GM18526 (cell line): ENCODE measurements around the gene H1-8.

Experiments used
- POLR2A ChIP-seq: IDR thresholded peaks from 3 replicates; pipeline ENCODE4 v1.6.1; 2011; ENCODE audit not compliant: insufficient read length; ENCODE audit errors: extremely low read depth

The H1-8 gene

GRCh38 chr3:129518038-129518561, 24.9 kb upstream of the H1-8 start:
- no peak for TF ChIP-seq POLR2A

GRCh38 chr3:129518581-129518980, 24.4 kb upstream of the H1-8 start:
- TF ChIP-seq POLR2A: no peak

GRCh38 chr3:129519449-129519848, 23.5 kb upstream of the H1-8 start:
- no peak for TF ChIP-seq POLR2A

DNA sequence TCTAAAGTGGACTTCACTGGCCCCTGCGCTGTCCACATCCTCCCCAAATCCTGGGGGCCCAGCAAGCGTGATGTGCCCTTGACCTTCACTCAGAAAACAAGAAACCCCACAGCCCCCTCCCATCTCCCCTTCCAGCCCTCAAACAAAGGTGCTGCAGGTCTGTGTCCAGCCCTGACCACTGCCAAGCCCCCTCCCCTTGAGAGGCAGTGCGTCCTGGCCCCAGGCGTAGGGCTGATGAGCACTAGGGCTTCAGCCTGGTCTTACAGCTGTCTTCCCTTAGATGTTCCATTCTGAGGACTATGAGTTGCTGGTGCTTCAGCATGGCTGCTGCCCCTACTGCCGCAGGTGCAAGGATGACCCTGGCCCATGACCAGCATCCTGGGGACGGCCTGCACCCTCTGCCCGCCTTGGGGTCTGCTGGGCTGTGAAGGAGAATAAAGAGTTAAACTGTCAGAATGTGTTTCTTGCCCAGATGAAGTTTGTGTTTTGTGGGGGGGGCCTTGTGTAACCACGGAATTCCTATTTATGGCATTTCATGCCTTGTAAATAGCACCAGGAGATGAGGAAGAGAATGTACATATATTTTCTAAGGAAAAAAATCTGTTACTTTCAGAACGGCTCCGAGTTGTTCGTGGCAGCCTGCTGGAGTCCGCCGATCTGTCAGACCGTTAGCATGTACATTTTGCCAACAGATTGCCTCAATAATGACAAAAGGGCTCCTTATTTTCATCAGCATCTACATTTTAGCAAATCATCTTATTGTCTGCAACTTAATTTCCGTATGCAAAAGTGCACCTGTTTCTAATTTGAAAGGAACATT, 22.9 kb upstream of the H1-8 start:
- TF ChIP-seq POLR2A: no peak

DNA sequence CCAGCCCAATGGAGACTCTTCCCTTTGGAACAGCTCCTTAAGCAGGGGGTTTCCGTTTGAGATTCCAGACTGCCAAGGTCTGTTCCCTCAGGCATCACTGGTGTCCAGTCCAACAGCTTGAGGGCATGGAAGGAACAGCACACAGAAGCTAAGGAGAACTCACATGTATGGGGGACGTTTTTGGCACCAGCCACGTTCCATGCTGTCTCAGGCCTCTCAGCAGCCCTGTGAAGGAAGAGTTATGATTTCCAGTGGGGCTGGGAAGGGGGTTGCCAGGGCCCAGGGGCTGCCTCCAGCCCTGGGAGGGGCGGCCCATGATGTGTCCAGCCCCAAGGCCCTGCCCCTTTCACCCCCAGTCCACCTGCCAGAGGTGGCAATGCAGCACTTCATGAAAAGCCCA, 22.0 kb upstream of the H1-8 start:
- TF ChIP-seq POLR2A: no peak

GRCh38 chr3:129521611-129522010, 21.4 kb upstream of the H1-8 start:
- TF ChIP-seq POLR2A: no peak

DNA sequence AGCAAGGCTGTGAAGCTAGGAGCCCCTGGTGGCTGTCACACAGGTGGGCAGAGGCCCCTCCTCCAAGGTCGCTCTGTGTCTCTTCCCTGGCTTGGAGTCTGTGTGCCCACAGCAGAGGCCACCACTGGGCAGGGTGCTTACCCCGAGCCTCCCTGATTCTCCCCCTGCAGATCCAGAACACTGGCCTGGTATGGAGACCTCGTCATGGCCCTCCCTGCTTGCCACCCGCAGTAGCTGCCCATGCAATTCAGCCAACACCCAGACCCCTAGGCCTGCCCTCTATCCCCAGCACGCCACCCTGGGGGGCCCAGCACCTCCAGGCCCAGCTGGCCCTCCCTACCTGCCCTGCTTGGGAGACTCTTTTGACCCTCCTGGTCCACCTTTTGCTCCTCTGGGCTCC, 20.0 kb upstream of the H1-8 start:
- TF ChIP-seq POLR2A: no peak

DNA sequence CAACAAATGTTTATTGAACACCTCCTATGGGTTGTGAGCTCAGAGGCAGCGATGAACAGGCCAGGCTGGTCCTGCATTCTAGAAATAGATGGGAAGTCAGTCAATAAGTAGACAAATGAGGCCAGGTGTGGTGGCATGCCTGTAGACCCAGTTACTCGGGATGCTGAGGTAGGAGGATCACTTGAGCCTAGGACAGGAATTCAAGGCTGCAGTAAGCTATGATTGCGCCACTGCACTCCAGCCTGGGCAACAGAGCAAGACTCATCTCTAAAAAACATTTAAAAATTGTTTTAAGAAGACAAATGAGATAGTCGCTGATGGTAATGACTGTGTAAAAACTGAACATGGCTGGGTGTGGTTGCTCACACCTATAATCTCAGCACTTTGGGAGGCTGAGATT, 18.9 kb upstream of the H1-8 start:
- no peak for TF ChIP-seq POLR2A

DNA sequence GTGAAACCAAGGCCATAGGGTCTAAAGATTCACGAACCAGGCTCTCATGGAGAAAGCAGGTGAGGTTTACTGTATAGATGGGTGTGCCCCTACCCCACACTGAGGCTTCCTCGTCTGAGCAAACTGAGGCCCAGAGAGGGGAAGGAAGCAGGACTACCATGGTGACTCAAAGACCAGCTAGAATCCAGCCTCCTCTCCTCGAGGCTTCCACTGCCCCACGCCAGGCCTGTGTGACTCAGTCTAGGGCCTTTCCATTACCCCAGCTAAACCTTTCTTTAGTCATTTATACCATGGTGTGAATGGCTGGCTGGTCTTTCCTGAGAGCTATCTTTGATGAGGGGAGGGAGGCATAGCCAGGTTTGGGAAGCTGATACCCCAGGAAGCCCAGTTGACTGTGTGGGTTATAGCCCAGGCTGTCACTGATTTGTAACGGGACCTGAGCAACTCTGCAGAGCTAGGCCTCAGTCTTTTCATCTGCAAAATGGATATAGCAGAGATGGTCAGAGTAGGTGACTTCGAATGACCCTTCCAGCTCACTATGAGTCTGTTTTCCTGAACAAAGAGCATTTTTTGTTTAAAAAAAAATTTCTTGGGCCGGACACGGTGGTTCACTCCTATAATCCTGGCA, 17.5 kb upstream of the H1-8 start:
- no peak for TF ChIP-seq POLR2A

- no peak for TF ChIP-seq POLR2A
These were observed 16.7 kb upstream of the H1-8 start for GRCh38 chr3:129526121-129526900.

DNA sequence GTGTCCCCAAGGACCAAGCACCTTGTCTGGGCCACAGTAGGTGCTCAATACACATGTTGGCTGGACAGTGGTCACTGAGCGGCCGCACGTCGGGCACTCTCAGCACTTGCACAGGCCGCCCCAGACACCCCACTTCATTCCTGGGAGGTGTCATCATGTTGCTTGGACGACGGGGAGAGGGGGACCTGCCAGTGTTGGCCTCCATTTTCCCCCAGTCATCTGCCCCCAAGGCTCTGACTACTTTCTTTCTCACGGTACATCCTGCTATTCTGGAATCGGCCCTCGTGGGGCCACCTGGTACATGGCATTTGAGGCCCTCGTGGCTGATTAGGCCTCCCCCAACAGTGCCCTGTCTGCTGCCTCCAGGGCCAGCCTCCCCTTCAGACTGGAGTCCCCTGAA, 15.7 kb upstream of the H1-8 start:
- no peak for TF ChIP-seq POLR2A

DNA sequence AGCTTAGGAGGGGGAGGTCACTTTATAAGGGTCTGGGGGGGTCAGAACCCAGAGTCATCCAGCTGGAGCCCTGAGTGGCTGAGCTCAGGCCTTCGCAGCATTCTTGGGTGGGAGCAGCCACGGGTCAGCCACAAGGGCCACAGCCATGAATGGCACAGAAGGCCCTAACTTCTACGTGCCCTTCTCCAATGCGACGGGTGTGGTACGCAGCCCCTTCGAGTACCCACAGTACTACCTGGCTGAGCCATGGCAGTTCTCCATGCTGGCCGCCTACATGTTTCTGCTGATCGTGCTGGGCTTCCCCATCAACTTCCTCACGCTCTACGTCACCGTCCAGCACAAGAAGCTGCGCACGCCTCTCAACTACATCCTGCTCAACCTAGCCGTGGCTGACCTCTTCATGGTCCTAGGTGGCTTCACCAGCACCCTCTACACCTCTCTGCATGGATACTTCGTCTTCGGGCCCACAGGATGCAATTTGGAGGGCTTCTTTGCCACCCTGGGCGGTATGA, 14.3 kb upstream of the H1-8 start, which contains the start of gene RHO:
Gene RHO, plus strand, starts transcription at position 51 of the 512 bp plus-strand sequence. Its CDS starts 95 bp downstream, at position 146.
- no peak for TF ChIP-seq POLR2A

DNA sequence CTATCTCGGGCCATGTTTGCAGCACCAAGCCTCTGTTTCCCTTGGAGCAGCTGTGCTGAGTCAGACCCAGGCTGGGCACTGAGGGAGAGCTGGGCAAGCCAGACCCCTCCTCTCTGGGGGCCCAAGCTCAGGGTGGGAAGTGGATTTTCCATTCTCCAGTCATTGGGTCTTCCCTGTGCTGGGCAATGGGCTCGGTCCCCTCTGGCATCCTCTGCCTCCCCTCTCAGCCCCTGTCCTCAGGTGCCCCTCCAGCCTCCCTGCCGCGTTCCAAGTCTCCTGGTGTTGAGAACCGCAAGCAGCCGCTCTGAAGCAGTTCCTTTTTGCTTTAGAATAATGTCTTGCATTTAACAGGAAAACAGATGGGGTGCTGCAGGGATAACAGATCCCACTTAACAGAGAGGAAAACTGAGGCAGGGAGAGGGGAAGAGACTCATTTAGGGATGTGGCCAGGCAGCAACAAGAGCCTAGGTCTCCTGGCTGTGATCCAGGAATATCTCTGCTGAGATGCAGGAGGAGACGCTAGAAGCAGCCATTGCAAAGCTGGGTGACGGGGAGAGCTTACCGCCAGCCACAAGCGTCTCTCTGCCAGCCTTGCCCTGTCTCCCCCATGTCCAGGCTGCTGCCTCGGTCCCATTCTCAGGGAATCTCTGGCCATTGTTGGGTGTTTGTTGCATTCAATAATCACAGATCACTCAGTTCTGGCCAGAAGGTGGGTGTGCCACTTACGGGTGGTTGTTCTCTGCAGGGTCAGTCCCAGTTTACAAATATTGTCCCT, 13.4 kb upstream of the H1-8 start:
- TF ChIP-seq POLR2A: no peak

- no peak for TF ChIP-seq POLR2A
These were observed 12.7 kb upstream of the H1-8 start for GRCh38 chr3:129530251-129530791.
